ENCODE data around the gene SWSAP1.
"Not testable (repeated sequence)": the region's sequence is repeated elsewhere in the genome, so short reads cannot be mapped to it uniquely, and the experiment has no call there.

The SWSAP1 gene

GRCh38 chr19:11374433-11375142 is at the start of gene SWSAP1:
Gene SWSAP1 (plus strand): TSS chr19:11374666. CDS start chr19:11374681, 15 bp downstream.
- peak; percentile 99 to 100 for DNase-seq

- DNase-seq, result no peak
These were observed 49.6 kb upstream of the SWSAP1 start for GRCh38 chr19:11324748-11325389.

GRCh38 chr19:11325544-11325943 is 48.9 kb upstream of the SWSAP1 start:
- no peak for DNase-seq

GRCh38 chr19:11330127-11330526 is 44.3 kb upstream of the SWSAP1 start:
- no peak for DNase-seq

- no peak for DNase-seq
These were observed 43.0 kb upstream of the SWSAP1 start for GRCh38 chr19:11331502-11331901.

GRCh38 chr19:11332822-11333221 is 41.6 kb upstream of the SWSAP1 start:
- no peak for DNase-seq

GRCh38 chr19:11333838-11334237 is 40.6 kb upstream of the SWSAP1 start:
- not testable (repeated sequence) for DNase-seq

- no peak for DNase-seq
These were observed 38.9 kb upstream of the SWSAP1 start for GRCh38 chr19:11335449-11336146.

- DNase-seq, result peak in 1 of 2 experiments; percentile 18
These were observed 37.4 kb upstream of the SWSAP1 start for GRCh38 chr19:11337080-11337479.

- DNase-seq, result no peak
These were observed 36.3 kb upstream of the SWSAP1 start for GRCh38 chr19:11338121-11338520.

GRCh38 chr19:11338569-11339253 is 35.8 kb upstream of the SWSAP1 start:
- DNase-seq, result no peak

- DNase-seq, result peak; percentile 76 to 81
These were observed 35.0 kb upstream of the SWSAP1 start, which contains the start of gene RAB3D for GRCh38 chr19:11339254-11340098. Gene RAB3D (minus strand): TSS chr19:11339657. CDS start chr19:11337399, 2,258 bp downstream.

- DNase-seq, result not testable (repeated sequence)
These were observed 34.4 kb upstream of the SWSAP1 start for GRCh38 chr19:11340099-11340467.

- no peak for DNase-seq
These were observed 32.0 kb upstream of the SWSAP1 start for GRCh38 chr19:11342429-11342828.

- no peak for DNase-seq
These were observed 29.2 kb upstream of the SWSAP1 start for GRCh38 chr19:11345122-11345803.

- DNase-seq, result peak; percentile 95 to 96
These were observed 28.1 kb upstream of the SWSAP1 start, which contains the start of the genes CCDC159 and TMEM205 for GRCh38 chr19:11346104-11346940. Gene CCDC159 (plus strand): TSS chr19:11346519. CDS start chr19:11346607, 88 bp downstream. Gene TMEM205 (minus strand): TSS chr19:11346268. CDS start chr19:11345619, 649 bp downstream.

- DNase-seq, result no peak
These were observed 26.9 kb upstream of the SWSAP1 start for GRCh38 chr19:11347546-11348039.

GRCh38 chr19:11349171-11349570 is 25.3 kb upstream of the SWSAP1 start:
- no peak for DNase-seq

- DNase-seq, result not testable (repeated sequence)
These were observed 20.4 kb upstream of the SWSAP1 start for GRCh38 chr19:11354102-11354501.
